Stomach (tissue), 9 donors: ENCODE results near the gene CARD19. TPM values are rescaled to one million over a fixed set of nuclear protein-coding genes. Genes with fewer than 3 reads are reported as not detected.

Source experiments
- DNase-seq, 2 donors: peaks; one replicate each; pipeline versions ENCODE4 v3.0.0 to v3.0.0-alpha.2; 2013 to 2019
- H3K27ac ChIP-seq, 5 donors: fragments of 200-600 bp in 4 of 5; sonication (generic) in 4 of 5; one replicate each; pipeline ENCODE4 v1.5.1; 2013 to 2019; ENCODE audit warnings: mild to moderate bottlenecking in 1 of 5, moderate library complexity in 1 of 5
- H3K27me3 ChIP-seq, 3 donors: fragments of 200-600 bp; sonication (generic); one replicate each; pipeline ENCODE4 v1.5.1; 2017 to 2019; ENCODE audit warnings: mixed run types in 1 of 3
- H3K36me3 ChIP-seq, 4 donors: fragments of 200-600 bp; sonication (generic); 1 replicate in 3 of 4; 2 replicates in 1 of 4; pipeline ENCODE4 v1.5.1; 2016 to 2019
- H3K4me1 ChIP-seq, 4 donors: fragments of 200-600 bp; sonication (generic); one replicate each; pipeline ENCODE4 v1.5.1; 2016 to 2019
- H3K4me3 ChIP-seq, 4 donors: fragments of 200-600 bp; sonication (generic) in 3 of 4; one replicate each; pipeline ENCODE4 v1.5.1; 2016 to 2019; ENCODE audit warnings: mild to moderate bottlenecking in 1 of 4
- H3K9me3 ChIP-seq, 4 donors: fragments of 200-600 bp; sonication (generic); one replicate each; pipeline ENCODE4 v1.5.1; 2016 to 2019
- EP300 ChIP-seq: sonication (generic); formaldehyde crosslinking; IDR thresholded peaks from one replicate; pipeline ENCODE4 v1.6.1; 2017; ENCODE audit warnings: antibody characterized with exemption
- POLR2A ChIP-seq, 4 donors: fragments of 450-650 bp; IDR thresholded peaks; one replicate each; pipeline ENCODE4 v1.6.1; 2016; ENCODE audit warnings: antibody characterized with exemption in 4 of 4, control low read depth in 2 of 4, mild to moderate bottlenecking in 1 of 4, moderate library complexity in 1 of 4
- POLR2AphosphoS5 ChIP-seq, 3 donors: sonication (generic); formaldehyde crosslinking; IDR thresholded peaks; one replicate each; pipeline ENCODE4 v1.6.1; 2016; ENCODE audit warnings: antibody characterized with exemption in 3 of 3
- WGBS, 5 donors: extraction: QIAGEN DNeasy Blood & Tissue Kit in 3 of 5; methylation state at CpG; one replicate each; pipeline versions ENCODE4 v1.1.5 to v1.1.7; 2013 to 2018; 5-methylcytosine and 5-hydroxymethylcytosine counted together
- intact Hi-C: fragments of 100-400 bp; cut with DNase I; formaldehyde crosslinking; loops from one replicate; pipeline ENCODE4 v1.15.1; 2023; ENCODE audit warnings: low total_unique reads
- polyA plus RNA-seq, 3 donors: library from polyadenylated mRNA; stranded (reverse); fragments of 200-250 nt; gene quantifications; one replicate each; pipeline ENCODE4 v1.2.3, GENCODE V29; 2013
- total RNA-seq, 5 donors: library from RNA; depleted of rRNA; stranded (reverse); fragments of >200 nt; gene quantifications; one replicate each; pipeline versions ENCODE4 v1.1.0 to v1.2.3, GENCODE V29; 2014 to 2016
- TF ChIP-seq, protein P1 (sequence below), 7 experiments: fragments of 450-650 bp in 4 of 7; fragments of 200-600 bp in 3 of 7; sonication (generic) in 3 of 7; IDR thresholded peaks; one replicate each; pipeline ENCODE4 v1.5.1; 2016 to 2019; ENCODE audit warnings: antibody characterized with exemption in 7 of 7, control low read depth in 2 of 7, mild to moderate bottlenecking in 1 of 7
- donor health status: healthy with polysubstance abuse.
- donor health status: Bipolar disorder and iron deficiency.
- donor health status: healthy.

CARD19 gene
- total and polyA plus RNA-seq, 8 donors, result 14.3 to 95.1 (median 45.6) TPM

DNA sequence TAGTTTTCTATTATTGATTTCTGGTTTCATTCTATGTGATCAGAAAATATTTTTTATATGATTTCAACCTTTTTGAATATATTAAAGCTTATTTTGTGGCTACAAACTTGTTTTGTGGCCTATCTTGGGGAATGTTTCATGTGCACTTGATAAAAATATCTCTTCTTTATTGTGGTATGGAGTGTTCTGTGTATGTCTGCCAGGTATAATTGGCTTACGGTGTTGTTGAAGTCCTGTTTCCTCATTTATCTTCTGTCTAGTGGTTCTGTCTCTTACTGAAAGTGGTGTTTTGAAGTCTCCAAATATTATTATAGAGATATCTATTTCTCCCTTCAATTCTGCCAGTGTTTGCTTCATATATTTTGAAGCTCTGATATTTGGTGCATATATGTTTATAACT is 9.6 kb downstream of the CARD19 start:
- Histone ChIP-seq H3K4me3 (no peak overlapping the region), H3K4me1 (peaks cover 0 to 43% (median 12%) of the 10 kb centered on the region in 4 donors), H3K36me3 (peaks cover 17 to 28% (median 23%) of the 10 kb centered on the region in 4 donors), H3K27me3 (no peaks in the 10 kb centered on the region), H3K27ac (no peak overlapping the region), H3K9me3 (peaks cover 0 to 7% (median 3%) of the 10 kb centered on the region in 4 donors)
- intact Hi-C loops, result no loop called here
- TF ChIP-seq POLR2A (IDR thresholded peaks at IDR 0.05) (no peak), POLR2AphosphoS5 (IDR thresholded peaks at IDR 0.05) (no peak), EP300 (no peak)
- TF ChIP-seq, protein P1, sequence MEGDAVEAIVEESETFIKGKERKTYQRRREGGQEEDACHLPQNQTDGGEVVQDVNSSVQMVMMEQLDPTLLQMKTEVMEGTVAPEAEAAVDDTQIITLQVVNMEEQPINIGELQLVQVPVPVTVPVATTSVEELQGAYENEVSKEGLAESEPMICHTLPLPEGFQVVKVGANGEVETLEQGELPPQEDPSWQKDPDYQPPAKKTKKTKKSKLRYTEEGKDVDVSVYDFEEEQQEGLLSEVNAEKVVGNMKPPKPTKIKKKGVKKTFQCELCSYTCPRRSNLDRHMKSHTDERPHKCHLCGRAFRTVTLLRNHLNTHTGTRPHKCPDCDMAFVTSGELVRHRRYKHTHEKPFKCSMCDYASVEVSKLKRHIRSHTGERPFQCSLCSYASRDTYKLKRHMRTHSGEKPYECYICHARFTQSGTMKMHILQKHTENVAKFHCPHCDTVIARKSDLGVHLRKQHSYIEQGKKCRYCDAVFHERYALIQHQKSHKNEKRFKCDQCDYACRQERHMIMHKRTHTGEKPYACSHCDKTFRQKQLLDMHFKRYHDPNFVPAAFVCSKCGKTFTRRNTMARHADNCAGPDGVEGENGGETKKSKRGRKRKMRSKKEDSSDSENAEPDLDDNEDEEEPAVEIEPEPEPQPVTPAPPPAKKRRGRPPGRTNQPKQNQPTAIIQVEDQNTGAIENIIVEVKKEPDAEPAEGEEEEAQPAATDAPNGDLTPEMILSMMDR (IDR thresholded peaks at IDR 0.05), result no peak
- WGBS, 5 donors, result 83 to 96% (median 92%) methylated on average over 1 of the region's 1 CpG
- DNase-seq, result no peak

DNA sequence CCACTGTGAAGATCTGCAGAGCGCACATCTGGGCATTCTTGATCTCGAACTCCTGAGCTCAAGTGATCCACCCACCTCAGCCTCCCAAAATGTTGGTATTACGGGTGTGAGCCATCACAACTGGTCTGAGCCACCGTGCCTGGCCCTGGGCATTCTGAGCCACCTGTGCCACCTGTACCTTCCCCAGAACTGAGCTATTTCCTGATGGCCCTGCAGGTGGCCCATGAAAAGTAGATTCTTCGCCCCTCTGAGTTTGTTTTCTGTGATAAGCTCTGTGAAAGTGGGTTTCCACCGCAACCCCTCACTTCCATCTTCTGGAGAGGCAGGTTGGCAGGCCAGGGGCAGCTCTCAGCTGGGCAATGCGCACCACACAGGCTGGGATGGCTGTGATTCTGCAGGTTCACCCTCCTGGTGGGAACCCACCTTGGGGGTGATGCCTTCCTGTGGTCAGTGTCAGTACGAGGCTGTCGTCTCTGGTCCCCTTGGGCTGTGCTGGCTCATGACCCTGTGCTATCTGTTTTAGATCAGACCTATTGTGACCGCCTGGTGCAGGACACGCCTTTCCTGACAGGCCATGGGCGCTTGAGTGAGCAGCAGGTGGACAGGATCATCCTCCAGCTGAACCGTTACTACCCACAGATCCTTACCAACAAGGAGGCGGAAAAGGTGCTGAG is 11.3 kb downstream of the CARD19 start:
- Histone ChIP-seq H3K4me1 (peaks cover 0 to 57% (median 12%) of the 10 kb centered on the region in 4 donors), H3K9me3 (peaks cover 0 to 7% (median 3%) of the 10 kb centered on the region in 4 donors), H3K4me3 (no peak overlapping the region), H3K36me3 (peaks cover 30 to 45% (median 39%) of the 10 kb centered on the region in 4 donors), H3K27me3 (no peaks in the 10 kb centered on the region), H3K27ac (no peak overlapping the region)
- DNase-seq, result peak in 1 of 2 donors; percentile 2
- TF ChIP-seq POLR2A (IDR thresholded peaks at IDR 0.05) (no peak), EP300 (no peak), POLR2AphosphoS5 (IDR thresholded peaks at IDR 0.05) (no peak)
- TF ChIP-seq, protein P1 (IDR thresholded peaks at IDR 0.05), result no peak
- 76 to 95% (median 82%) methylated on average over 8 to 14 of the region's 14 CpGs for WGBS, 5 donors
- intact Hi-C loops, result no loop called here

DNA sequence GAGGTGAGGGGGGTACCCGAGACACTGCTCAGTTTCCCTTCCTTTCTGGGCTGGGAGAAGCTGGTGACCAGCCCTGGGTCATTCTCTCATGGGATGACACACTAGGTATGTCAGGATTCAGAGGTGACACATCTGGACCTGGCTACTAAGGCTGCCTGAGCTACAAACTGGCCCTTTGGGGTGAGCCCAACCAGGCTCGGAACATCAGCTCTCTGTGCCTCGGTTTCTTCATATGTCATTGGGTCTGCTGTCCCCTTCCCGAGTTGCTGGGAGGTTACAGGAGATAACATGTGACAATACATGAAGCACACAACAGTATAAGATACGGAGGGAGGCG is 11.8 kb downstream of the CARD19 start:
- H3K9me3 ChIP-seq, result peaks cover 0 to 7% (median 3%) of the 10 kb centered on the region in 4 donors
- H3K4me1 ChIP-seq, result peaks cover 0 to 57% (median 12%) of the 10 kb centered on the region in 4 donors
- 77 to 92% (median 86%) methylated on average over 6 of the region's 6 CpGs for WGBS, 5 donors
- no peak overlapping the region for H3K4me3 ChIP-seq
- intact Hi-C loops, result no loop called here
- H3K27ac ChIP-seq, result no peak overlapping the region
- no peak for TF ChIP-seq POLR2AphosphoS5 (IDR thresholded peaks at IDR 0.05)
- TF ChIP-seq, protein P1 (IDR thresholded peaks at IDR 0.05), result no peak
- no peak for TF ChIP-seq POLR2A (IDR thresholded peaks at IDR 0.05)
- no peak for TF ChIP-seq EP300
- DNase-seq, result peak in 1 of 2 donors; percentile 3
- peaks cover 30 to 50% (median 44%) of the 10 kb centered on the region in 4 donors for H3K36me3 ChIP-seq
- no peaks in the 10 kb centered on the region for H3K27me3 ChIP-seq

DNA sequence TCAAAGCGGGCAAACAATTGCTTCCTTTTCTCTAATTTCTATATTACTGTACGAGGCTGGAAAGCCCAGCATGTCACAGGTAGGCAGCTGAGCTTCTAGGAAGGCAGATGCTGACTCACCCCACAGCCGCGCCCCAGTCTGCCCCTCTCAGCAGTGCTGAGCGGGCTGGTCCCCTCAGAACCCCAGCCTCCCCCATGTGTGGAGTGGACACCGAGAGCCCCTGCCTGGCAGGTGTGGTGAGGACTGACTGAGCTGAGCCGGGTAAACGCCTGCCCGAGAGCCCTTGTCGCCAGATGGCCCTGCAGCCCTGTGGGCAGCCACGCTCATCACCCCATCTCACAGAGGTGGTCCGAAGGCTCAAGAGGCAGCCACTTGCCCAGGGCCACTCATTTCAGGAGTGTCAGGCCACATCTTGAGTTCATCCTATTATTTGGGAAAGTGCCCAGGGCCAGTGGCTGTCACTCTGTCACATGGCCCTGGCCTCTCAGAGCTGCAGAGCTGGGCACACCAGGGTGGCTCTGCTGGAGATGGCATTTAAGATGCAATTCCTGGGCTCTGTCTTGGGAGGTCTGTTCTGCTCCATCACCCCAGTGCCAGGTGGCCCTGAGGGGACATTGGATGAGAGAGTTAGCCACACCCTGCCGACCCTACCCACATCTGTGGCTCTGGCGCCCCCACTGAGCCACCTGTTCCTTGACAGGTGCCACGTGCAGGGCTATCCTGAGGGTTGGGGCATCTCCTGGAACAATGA is 12.4 kb downstream of the CARD19 start:
- Histone ChIP-seq H3K4me1 (peaks cover 0 to 57% (median 12%) of the 10 kb centered on the region in 4 donors), H3K27ac (no peak overlapping the region), H3K36me3 (peaks cover 36 to 57% (median 51%) of the 10 kb centered on the region in 4 donors), H3K27me3 (no peaks in the 10 kb centered on the region), H3K4me3 (no peak overlapping the region), H3K9me3 (peaks cover 0 to 7% (median 3%) of the 10 kb centered on the region in 4 donors)
- 81 to 88% (median 84%) methylated on average over 7 to 15 of the region's 15 CpGs for WGBS, 5 donors
- TF ChIP-seq, protein P1 (IDR thresholded peaks at IDR 0.05), result no peak
- TF ChIP-seq POLR2A (IDR thresholded peaks at IDR 0.05), result no peak
- TF ChIP-seq EP300, result no peak
- no peak for TF ChIP-seq POLR2AphosphoS5 (IDR thresholded peaks at IDR 0.05)
- intact Hi-C loops, result no loop called here
- peak in 1 of 2 donors; percentile 11 for DNase-seq
